Activated T-helper 1 cell treated with anti-CD3 and anti-CD28 coated beads, Interleukin-2, amount 50 U/mL, for 16 hours (primary cell): ENCODE measurements around the gene ARSG.
A peak's percentile ranks its signal among the peaks of the same experiment; 100 is the strongest.

Experiments
- DNase-seq, 2 donors: peaks; one replicate each; pipeline ENCODE4 v3.0.0-alpha.2; 2020; ENCODE audit warnings: low read depth in 1 of 2, low spot score in 1 of 2

The ARSG gene

GRCh38 chr17:68425979-68426378, 134.7 kb downstream of the ARSG start:
- DNase-seq, result no peak

- no peak for DNase-seq
Measured at GRCh38 chr17:68427575-68427974, 136.3 kb downstream of the ARSG start.

GRCh38 chr17:68428498-68429172, 137.3 kb downstream of the ARSG start:
- no peak for DNase-seq

GRCh38 chr17:68429881-68430280, 138.6 kb downstream of the ARSG start:
- DNase-seq, result no peak

- no peak for DNase-seq
Measured at GRCh38 chr17:68431045-68431608, 139.8 kb downstream of the ARSG start.

GRCh38 chr17:68431661-68432071, 140.4 kb downstream of the ARSG start:
- DNase-seq, result no peak

- no peak for DNase-seq
Measured at GRCh38 chr17:68432086-68432864, 141.0 kb downstream of the ARSG start.

- DNase-seq, result no peak
Measured at GRCh38 chr17:68433211-68433610, 141.9 kb downstream of the ARSG start.

- DNase-seq, result no peak
Measured at GRCh38 chr17:68433911-68434508, 142.7 kb downstream of the ARSG start.

GRCh38 chr17:68435361-68435760, 144.1 kb downstream of the ARSG start:
- no peak for DNase-seq

- DNase-seq, result peak; percentile 63 to 72
Measured at GRCh38 chr17:68435876-68436842, 144.9 kb downstream of the ARSG start.

GRCh38 chr17:68437979-68438822, 146.9 kb downstream of the ARSG start:
- DNase-seq, result no peak

GRCh38 chr17:68439656-68440290, 148.5 kb downstream of the ARSG start:
- DNase-seq, result no peak

GRCh38 chr17:68440526-68440925, 149.2 kb downstream of the ARSG start:
- DNase-seq, result no peak

GRCh38 chr17:68441070-68441770, 149.9 kb downstream of the ARSG start:
- no peak for DNase-seq

- DNase-seq, result no peak
Measured at GRCh38 chr17:68443972-68444464, 152.7 kb downstream of the ARSG start.

- DNase-seq, result no peak
Measured at GRCh38 chr17:68445671-68446070, 154.4 kb downstream of the ARSG start.

GRCh38 chr17:68446626-68447041, 155.3 kb downstream of the ARSG start:
- DNase-seq, result no peak
